Bronchial epithelial cell (primary cell): ENCODE data around the gene AP3S2. TPM values are rescaled to one million over a fixed set of nuclear protein-coding genes. Genes with fewer than 3 reads are reported as not detected.

Experiments
- DNase-seq: peaks from one replicate; pipeline ENCODE4 v3.0.0-alpha.2; 2010; ENCODE audit warnings: low read depth
- FAIRE-seq: peaks from 2 replicates; lab custom pipeline; 2011; peaks lifted over from hg19 to GRCh38; lab: Jason Lieb, UNC
- H3K27me3 ChIP-seq: 2 replicates; pipeline ENCODE4 v1.5.1; 2011; ENCODE audit warnings: low read length; ENCODE audit not compliant: control insufficient read depth, insufficient read depth
- H3K36me3 ChIP-seq: 2 replicates; pipeline ENCODE4 v1.5.1; 2011; ENCODE audit warnings: low read length; ENCODE audit not compliant: control insufficient read depth, insufficient read depth
- H3K4me3 ChIP-seq: 2 replicates; pipeline ENCODE4 v1.5.1; 2011; ENCODE audit warnings: mild to moderate bottlenecking, low read depth, low read length, control low read depth
- total RNA-seq: library from RNA; depleted of rRNA; stranded (reverse); fragments of >200 nt; gene quantifications from 2 replicates; pipeline ENCODE4 v1.2.1, GENCODE V29; 2014
- TF ChIP-seq, protein P1 (sequence below): IDR thresholded peaks from 2 replicates; pipeline ENCODE4 v1.5.1; 2011; ENCODE audit warnings: mild to moderate bottlenecking, moderate library complexity, low read length, control low read depth, inconsistent platforms; ENCODE audit not compliant: insufficient read depth, severe bottlenecking

Gene AP3S2
- total RNA-seq, 1 donor from 2014 or later: 51.3 TPM

DNA sequence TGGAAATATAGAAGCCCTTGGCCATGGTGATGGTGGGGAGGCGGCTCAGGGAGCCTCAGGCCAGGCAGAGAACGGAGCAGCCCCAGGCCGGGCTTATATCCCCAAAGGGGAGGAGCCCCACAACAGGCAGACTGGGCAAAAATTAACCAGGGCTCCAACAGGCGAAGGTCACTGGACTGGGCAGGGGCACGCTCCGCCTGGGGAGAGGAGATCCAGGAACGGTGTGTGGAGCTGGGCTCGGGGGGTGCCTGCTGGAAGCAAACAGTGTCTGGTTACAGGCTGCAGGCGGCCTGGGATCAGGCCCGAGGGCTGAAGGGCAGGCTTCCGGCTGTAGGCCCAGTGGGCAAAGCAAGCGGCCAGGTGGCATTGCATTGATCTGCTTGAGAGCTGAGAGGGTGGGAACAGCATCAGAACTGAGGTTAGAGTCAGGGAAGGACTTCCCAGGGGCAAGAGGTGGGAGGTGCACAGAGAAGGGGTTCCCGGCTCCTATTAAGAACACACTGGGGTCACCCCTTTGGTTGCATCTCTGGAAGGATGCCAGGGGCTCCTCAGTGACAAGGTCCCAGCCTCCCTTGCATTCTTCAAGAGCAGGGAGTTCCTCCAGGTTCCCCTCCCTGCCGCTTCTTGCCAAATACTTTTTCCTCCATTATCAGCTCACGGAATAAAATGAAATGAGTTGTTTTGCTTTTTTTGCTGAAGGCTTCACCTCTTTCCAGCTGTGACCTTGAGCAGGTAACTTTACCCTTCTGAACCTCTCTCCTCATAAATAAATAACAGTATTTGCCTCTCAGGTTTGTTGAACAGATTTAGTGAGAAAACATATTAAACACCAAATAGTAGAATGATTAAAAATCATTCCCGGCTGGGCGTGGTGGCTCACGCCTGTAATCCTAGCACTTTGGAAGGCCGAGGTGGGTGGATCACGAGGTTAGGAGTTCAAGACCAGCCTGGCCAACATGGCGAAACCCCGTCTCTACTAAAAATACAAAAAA is 86.9 kb downstream of the AP3S2 start:
- TF ChIP-seq, protein P1, sequence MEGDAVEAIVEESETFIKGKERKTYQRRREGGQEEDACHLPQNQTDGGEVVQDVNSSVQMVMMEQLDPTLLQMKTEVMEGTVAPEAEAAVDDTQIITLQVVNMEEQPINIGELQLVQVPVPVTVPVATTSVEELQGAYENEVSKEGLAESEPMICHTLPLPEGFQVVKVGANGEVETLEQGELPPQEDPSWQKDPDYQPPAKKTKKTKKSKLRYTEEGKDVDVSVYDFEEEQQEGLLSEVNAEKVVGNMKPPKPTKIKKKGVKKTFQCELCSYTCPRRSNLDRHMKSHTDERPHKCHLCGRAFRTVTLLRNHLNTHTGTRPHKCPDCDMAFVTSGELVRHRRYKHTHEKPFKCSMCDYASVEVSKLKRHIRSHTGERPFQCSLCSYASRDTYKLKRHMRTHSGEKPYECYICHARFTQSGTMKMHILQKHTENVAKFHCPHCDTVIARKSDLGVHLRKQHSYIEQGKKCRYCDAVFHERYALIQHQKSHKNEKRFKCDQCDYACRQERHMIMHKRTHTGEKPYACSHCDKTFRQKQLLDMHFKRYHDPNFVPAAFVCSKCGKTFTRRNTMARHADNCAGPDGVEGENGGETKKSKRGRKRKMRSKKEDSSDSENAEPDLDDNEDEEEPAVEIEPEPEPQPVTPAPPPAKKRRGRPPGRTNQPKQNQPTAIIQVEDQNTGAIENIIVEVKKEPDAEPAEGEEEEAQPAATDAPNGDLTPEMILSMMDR: no peak
- no peaks in the 10 kb centered on the region for H3K36me3 ChIP-seq
- FAIRE-seq: no peak

DNA sequence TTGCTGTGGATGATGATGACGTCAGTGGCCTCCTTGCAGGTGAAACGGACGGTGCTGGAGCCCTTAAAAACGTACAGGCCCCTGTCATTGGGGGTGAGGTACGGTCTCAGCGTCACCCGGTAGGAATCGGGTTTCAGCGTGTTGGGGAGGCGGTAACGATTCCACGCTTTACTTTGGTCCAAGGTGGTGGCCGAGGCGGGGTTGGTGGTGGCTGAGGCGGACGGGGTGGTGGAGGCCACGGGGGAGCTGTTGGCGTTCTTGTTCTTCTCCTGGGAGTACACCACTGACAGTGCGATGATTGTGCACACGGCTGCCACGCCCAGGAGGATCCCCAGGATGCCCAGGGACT is 87.6 kb downstream of the AP3S2 start:
- Histone ChIP-seq H3K36me3 (no peaks in the 10 kb centered on the region), H3K4me3 (no peak overlapping the region), H3K27me3 (no peaks in the 10 kb centered on the region)
- TF ChIP-seq, protein P1: no peak
- no peak for FAIRE-seq
- no peak for DNase-seq

More for the DNA sequence above, 86.9 kb downstream of the AP3S2 start:
- Histone ChIP-seq H3K4me3 (no peak overlapping the region), H3K27me3 (no peaks in the 10 kb centered on the region)
- no peak for DNase-seq

DNA sequence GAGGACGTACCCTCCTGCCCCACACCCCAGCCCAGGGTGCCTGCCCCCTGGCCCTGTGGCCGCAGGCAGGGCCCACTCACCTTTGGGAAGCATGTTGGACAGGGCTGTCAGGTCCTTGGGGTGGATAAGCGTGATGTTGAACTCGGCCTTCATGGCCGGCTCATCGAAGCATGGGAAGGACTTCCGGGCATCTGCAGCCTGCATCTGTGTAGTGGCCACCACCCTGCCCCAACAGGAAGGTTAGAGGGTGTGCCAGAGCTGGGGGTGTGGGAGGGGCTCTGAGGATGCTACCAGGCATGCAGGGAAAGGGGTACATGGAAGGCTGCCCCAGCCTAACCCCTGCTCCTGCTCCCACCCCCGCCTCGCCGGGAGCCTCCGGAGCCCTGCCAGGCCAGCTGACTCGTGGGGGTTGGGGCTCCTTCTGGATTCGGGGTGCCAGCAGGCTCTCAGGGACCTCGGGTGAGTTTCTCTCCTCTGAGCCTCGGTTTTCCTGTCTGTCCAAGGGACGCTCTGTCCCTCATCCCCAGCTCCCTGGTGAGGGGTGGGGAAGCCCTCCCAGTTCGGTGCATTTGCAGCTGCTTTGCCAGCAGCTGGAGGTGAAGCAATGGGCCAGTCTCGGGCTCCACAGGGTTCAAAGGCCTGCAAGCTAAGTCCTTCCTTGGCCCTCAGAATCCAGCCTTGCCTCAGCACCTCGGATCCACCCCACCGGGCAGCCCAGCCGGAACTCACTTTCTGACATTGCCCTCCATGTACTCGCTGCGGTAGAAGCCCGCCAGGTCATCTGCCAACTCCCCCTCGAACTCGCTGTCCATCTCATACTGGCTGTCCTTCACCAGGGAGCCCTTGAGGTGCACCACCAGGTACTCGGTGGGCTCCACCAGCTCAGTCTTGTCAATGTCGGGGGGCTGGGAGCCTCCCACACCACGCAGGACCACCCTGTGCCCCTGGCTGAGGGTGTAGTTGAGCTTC is 88.3 kb downstream of the AP3S2 start:
- H3K4me3 ChIP-seq: no peak overlapping the region
- H3K36me3 ChIP-seq: no peaks in the 10 kb centered on the region
- no peaks in the 10 kb centered on the region for H3K27me3 ChIP-seq
- FAIRE-seq: no peak
- DNase-seq: no peak
- TF ChIP-seq, protein P1: no peak

DNA sequence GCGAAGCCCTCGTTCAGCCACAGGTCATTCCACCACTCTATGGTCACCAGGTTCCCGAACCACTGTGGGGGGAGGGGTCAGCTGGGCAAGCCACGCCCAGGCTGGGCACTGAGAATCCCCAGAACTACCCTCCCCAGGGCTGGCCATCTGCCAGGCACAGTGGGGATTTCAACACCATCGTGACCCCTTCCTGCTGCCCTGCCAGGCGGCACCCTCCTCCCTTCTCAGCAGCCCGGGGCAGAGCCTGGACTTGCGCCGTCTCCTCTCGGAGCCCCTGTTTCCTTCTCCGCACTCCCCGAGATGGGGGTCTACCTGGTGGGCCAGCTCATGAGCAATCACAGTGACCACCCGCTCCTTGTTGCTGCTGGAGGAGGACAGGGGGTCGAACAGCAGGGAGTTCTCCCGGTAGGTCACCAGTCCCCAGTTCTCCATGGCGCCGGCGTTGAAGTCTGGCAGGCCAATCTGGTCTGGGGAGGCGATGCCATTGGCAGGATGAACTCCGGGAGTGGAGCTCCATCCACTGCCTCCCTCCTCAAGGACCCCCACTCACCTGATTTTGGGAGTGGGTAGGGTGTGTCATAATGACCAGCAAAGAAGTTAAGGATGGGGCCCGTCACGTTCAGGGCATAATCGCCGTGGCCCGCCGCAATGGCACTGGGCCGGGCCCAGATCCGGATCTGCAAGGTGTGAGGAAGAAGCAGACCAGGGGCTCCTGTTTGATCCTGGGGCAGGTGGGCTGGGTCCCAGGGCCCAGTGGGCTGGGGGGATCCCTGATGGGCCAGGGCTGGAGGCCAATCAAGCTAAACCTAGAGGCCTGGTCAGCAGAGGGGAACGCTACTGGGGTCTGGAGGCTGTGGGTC is 89.6 kb downstream of the AP3S2 start:
- no peaks in the 10 kb centered on the region for H3K27me3 ChIP-seq
- no peak overlapping the region for H3K4me3 ChIP-seq
- no peaks in the 10 kb centered on the region for H3K36me3 ChIP-seq
- FAIRE-seq (no peak), DNase-seq (no peak)
- TF ChIP-seq, protein P1: no peak
